GM19023 (cell line): Measurements from ENCODE around the gene SERPINA3.
"Not testable (repeated sequence)": the region's sequence is repeated elsewhere in the genome, so short reads cannot be mapped to it uniquely, and the experiment has no call there.

Experiments
- ATAC-seq: cut with Tn5 transposase; IDR thresholded peaks from one replicate; pipeline ENCODE4 v1.9.1; 2021; ENCODE audit warnings: mild to moderate bottlenecking, moderate library complexity; ENCODE audit not compliant: unreplicated experiment

The SERPINA3 gene

GRCh38 chr14:94631050-94631449 is 18.9 kb downstream of the SERPINA3 start:
- ATAC-seq = no peak

- no peak for ATAC-seq
These were observed 19.5 kb downstream of the SERPINA3 start for GRCh38 chr14:94631536-94632304.

DNA sequence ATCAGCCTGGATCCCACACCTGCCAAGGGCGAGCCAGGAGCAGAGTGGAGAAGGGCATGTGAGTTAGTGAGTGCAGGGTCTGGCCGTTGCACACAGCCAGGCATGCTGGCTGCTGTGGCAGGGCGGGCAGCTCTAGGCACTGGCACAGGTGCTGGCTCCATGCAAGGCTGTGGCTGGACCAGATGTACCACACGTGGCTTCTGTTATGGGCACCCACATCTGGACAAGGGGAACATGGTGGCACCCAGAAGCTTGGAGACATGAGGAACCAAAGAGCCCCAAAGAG is 20.1 kb downstream of the SERPINA3 start:
- no peak for ATAC-seq

DNA sequence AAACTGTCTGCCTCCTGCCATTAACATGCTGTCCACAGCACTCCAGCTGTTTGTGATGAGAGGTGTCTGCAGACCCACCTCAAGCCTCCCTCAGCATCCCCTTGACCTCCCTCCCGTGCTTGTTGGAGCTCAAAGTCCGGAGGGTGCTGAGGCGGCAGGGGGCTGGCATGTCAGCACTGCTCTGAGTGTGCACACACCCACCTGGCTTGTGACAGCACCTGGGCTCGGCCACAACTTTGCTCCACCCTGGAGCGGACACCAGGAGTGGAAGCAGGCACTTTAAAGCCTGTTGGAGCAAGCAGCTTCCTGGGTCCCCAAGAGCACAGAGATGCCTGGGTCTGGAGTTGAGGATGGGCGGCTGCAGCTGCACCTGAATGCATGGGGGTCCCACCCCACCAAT is 20.9 kb downstream of the SERPINA3 start:
- no peak for ATAC-seq

DNA sequence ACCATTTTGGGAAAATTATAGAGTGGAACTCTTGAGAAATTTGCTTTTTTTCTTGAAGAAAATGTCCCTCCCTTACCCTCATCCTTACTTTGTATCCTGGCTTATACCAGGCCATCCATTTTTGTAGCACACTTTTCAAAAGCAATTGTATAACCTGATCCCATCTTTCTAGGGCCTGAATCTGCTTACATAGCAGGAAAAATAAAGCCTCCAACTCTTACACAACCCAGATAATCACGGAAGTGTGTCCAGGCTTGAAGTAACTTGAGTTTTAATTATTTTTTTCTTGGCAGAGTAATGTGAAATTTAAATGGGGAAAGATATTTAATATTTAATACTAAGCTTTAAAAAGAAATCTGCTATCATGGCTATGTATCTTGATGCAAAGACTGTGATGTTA is 23.0 kb downstream of the SERPINA3 start:
- ATAC-seq = no peak

GRCh38 chr14:94636744-94637412 is 24.7 kb downstream of the SERPINA3 start:
- no peak for ATAC-seq

GRCh38 chr14:94637814-94638213 is 25.6 kb downstream of the SERPINA3 start:
- ATAC-seq = not testable (repeated sequence)

- no peak for ATAC-seq
These were observed 26.1 kb downstream of the SERPINA3 start for GRCh38 chr14:94638339-94638738.

- ATAC-seq = no peak
These were observed 27.0 kb downstream of the SERPINA3 start for GRCh38 chr14:94638961-94639817.

- no peak for ATAC-seq
These were observed 28.8 kb downstream of the SERPINA3 start for GRCh38 chr14:94640721-94641631.

GRCh38 chr14:94641632-94641955 is 29.4 kb downstream of the SERPINA3 start:
- ATAC-seq = no peak

GRCh38 chr14:94643316-94644101 is 31.3 kb downstream of the SERPINA3 start:
- ATAC-seq = no peak

DNA sequence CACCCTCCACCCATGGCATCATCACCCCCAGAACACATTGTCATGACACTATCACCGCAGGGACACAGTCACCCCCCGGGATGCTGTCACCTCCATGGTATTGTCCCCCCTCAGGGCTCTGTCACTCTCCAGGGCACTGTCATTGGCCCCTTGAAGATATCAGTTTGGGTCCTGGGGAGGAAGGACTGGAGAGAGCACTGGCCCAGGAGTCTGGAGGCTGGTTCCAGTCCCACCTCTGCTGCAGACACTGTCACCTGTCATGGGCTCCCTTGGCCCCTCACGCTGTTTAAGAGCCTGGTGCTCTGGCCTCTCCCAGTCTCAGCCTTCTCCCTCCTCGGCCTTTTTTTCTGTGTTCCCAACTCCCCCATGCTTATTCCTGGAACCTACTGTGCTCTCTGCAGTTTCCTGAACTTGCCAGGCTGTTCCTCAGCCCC is 31.9 kb downstream of the SERPINA3 start:
- no peak for ATAC-seq

DNA sequence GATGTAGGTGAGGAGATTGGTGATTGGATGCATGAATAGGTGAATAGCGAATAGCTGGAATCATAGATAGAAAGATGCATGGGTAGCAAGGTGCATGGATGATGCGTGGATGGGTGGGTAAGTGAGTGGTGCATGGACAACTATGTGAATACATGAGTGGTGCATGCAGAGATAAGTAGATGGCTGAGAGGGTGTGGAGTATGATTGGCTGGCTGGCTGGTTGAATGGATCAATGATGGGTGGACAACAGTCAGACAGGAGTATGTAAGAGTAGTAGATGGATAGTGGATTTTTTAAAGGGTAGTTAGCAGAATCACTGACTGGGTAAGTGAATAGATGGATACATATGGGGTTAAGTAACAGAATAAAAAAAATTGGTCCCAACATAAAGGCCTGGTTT is 33.9 kb downstream of the SERPINA3 start:
- ATAC-seq = no peak

GRCh38 chr14:94646481-94646880 is 34.3 kb downstream of the SERPINA3 start:
- ATAC-seq = no peak

GRCh38 chr14:94648801-94649200 is 36.6 kb downstream of the SERPINA3 start:
- ATAC-seq = no peak

DNA sequence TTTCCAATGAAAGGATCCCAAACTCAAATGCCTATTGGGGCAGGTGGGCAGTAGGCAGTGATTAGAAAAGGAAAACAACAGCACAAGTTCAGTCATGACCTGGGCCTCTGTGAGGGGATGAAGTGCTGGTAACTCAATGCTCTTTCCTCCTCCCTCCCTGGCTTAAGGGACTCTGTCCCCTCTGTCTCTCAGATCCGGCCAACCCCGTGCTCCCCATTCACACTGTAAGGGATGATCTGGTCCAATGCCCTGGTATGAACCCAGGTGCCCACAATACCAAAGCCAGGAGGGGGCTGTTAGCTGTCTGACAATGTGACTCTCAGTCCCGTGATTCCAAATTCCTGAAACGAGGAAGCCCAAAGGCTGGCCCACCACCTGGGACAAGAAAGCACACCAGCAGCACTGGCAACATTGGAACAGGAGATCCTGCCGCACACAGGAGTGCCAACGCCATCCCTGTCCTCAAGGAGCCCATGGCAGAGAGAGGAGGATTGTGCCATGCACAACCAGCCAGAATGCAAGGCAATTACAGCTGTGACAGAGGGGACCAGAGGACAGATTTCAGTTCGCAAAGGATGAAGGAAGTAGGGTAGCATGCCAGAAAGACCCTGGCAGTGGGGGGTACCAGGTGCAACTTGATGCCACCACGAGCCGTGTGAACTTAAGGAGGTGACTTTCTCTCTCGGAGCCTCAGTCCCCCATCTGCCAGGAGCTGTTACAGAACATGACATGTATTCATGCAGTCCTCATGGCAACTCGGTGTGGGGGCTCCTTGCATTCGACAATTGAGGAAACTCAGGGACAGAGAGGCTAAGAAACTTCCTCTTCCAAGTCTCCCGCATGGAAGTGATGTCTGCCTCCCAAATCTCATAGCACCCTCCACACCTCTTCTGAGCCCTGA is 37.6 kb downstream of the SERPINA3 start:
- no peak for ATAC-seq

DNA sequence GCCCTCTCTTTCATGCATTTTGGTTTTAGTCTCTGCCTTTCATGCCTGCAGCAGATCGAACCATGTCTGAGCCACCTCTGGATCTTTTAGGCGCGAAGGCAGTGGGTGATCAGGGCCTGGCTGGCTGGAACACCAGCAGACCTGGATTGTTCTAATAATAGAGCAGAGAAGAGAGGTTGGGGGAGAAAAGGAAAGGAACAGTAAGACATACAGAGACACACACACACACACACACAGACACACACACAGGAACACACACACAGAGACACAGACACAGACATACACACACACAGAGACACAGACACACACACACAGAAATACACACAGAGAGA is 38.2 kb downstream of the SERPINA3 start:
- ATAC-seq = no peak
